PC-9 (cell line): Measurements from ENCODE around the gene TMUB2. TPM values are rescaled to one million over a fixed set of nuclear protein-coding genes. Genes with fewer than 3 reads are reported as not detected.

Source experiments
- BruUV-seq: library from RNA; stranded (reverse); fragments of 400-500 nt; replicated peaks from 2 replicates; lab custom pipeline; 2021; lab: Mats Ljungman, UMichigan
- CTCF ChIA-PET: fragments of 300-600 bp; sonication (Branson Sonifier 250); formaldehyde crosslinking; loops from one replicate; lab custom pipeline; 2022; ENCODE audit warnings: antibody characterized with exemption; lab: Charles Lee
- POLR2A ChIA-PET: fragments of 300-600 bp; sonication (Branson Sonifier 250); formaldehyde crosslinking; loops from one replicate; lab custom pipeline; 2022; ENCODE audit warnings: antibody characterized with exemption; ENCODE audit not compliant: unreplicated experiment; lab: Charles Lee
- DNase-seq, 2 experiments: peaks; one replicate each; pipeline versions ENCODE4 v3.0.0 to v3.0.0-alpha.2; 2015 to 2022; ENCODE audit warnings: mixed read lengths in 1 of 2
- H2AFZ ChIP-seq: fragments of 200-600 bp; sonication (generic); 2 replicates; pipeline ENCODE4 v1.8.1; 2017; ENCODE audit warnings: antibody characterized with exemption
- H3F3A ChIP-seq: fragments of 200-600 bp; sonication (generic); 2 replicates; pipeline ENCODE4 v1.8.1; 2017; ENCODE audit warnings: antibody characterized with exemption, mild to moderate bottlenecking, low read depth; ENCODE audit not compliant: insufficient read depth
- H3K27ac ChIP-seq: fragments of 200-600 bp; sonication (generic); 2 replicates; pipeline ENCODE4 v1.6.1; 2016; ENCODE audit warnings: mixed run types
- H3K27me3 ChIP-seq: fragments of 200-600 bp; sonication (generic); 2 replicates; pipeline ENCODE4 v1.6.1; 2016; ENCODE audit warnings: low read depth, mixed run types; ENCODE audit not compliant: insufficient read depth
- H3K36me3 ChIP-seq: fragments of 200-600 bp; sonication (generic); 2 replicates; pipeline ENCODE4 v1.6.1; 2016; ENCODE audit warnings: low read depth, mixed run types
- H3K4me1 ChIP-seq: fragments of 200-600 bp; sonication (generic); replicated peaks from 2 replicates; pipeline ENCODE4 v1.6.1; 2016; ENCODE audit warnings: mixed run types; ENCODE audit not compliant: insufficient read depth
- H3K4me2 ChIP-seq: fragments of 200-600 bp; sonication (generic); 2 replicates; pipeline ENCODE4 v1.6.1; 2017; ENCODE audit warnings: mixed run types
- H3K4me3 ChIP-seq: fragments of 200-600 bp; sonication (generic); 2 replicates; pipeline ENCODE4 v1.6.1; 2016; ENCODE audit warnings: mixed run types
- H3K79me2 ChIP-seq: fragments of 200-600 bp; sonication (generic); 2 replicates; pipeline ENCODE4 v1.6.1; 2017; ENCODE audit warnings: low read depth, mixed run types
- H3K9me2 ChIP-seq: fragments of 200-600 bp; sonication (generic); 2 replicates; pipeline ENCODE4 v1.8.1; 2017; ENCODE audit warnings: mild to moderate bottlenecking; ENCODE audit not compliant: insufficient read depth
- H3K9me3 ChIP-seq: fragments of 200-600 bp; sonication (generic); 2 replicates; pipeline ENCODE4 v1.8.1; 2016; ENCODE audit warnings: low read depth; ENCODE audit not compliant: insufficient read depth
- H4K20me1 ChIP-seq: fragments of 200-600 bp; sonication (generic); 2 replicates; pipeline ENCODE4 v1.8.1; 2017; ENCODE audit not compliant: insufficient read depth
- EZH2 ChIP-seq: fragments of 200-600 bp; sonication (generic); IDR thresholded peaks from 2 replicates; pipeline ENCODE4 v1.8.0; 2017; ENCODE audit warnings: antibody characterized with exemption, low read depth
- intact Hi-C: fragments of 100-400 bp; cut with micrococcal nuclease; formaldehyde crosslinking; loops from one replicate; pipeline ENCODE4 v1.10.0; 2022; ENCODE audit not compliant: unreplicated experiment
- total RNA-seq: library from RNA; stranded (reverse); gene quantifications from 2 replicates; pipeline ENCODE4 v1.2.3, GENCODE V29; 2021
- TF ChIP-seq, protein P1 (sequence below): fragments of 200-600 bp; sonication (generic); conservative IDR thresholded peaks from 2 replicates; pipeline ENCODE4 v1.6.1; 2017; ENCODE audit warnings: mixed run types, antibody characterized with exemption, mild to moderate bottlenecking, moderate library complexity

TMUB2 gene
- total RNA-seq, 1 experiment from 2014 or later: 45.5 TPM

DNA sequence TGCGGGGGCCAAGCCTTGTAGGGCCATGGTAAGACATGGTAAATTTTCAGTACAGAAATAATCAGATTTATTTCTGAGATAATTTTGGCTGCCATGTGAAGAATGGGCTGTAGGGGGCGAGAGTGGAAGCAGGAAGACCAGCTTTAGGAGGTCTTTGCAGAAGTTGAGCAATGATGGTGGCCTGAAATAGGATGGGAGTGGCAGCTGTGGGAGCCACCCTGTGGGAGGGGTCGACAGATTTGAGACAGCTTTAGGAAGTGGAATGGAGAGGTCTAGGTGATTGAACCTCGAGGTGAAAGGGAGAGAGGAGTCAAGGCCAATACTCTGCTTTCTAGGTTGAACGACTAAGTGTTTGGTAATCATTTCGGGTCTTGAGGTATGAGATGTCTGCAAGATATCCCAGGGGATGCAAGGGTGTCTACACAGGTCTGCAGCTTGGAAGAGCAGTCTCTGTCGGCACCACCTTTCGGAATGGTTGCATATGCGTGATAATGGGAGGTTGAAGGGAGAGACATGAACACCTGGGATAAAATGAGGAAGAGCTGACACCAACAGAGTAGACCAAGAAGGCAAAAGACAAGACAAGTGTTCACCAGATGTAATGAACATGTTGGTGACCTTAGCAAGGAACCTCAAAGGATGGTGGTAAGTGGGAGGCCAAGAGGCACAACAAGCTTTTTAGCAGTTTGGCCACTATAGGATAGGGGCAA lies 17.1 kb downstream of the TMUB2 start:
- H3F3A ChIP-seq: peaks cover 57% of the 10 kb centered on the region
- H3K79me2 ChIP-seq: peaks cover 14% of the 10 kb centered on the region
- no peak overlapping the region for H3K4me2 ChIP-seq
- no peak overlapping the region for H3K4me3 ChIP-seq
- no peaks in the 10 kb centered on the region for H3K9me2 ChIP-seq
- no peaks in the 10 kb centered on the region for H3K27me3 ChIP-seq
- H3K36me3 ChIP-seq: no peaks in the 10 kb centered on the region
- intact Hi-C loops: no loop called here
- DNase-seq: peak in 1 of 2 experiments; percentile 50
- no peaks in the 10 kb centered on the region for H3K9me3 ChIP-seq
- ChIA-PET CTCF (interaction anchor here (0.6 kb wide), 2 partner anchors 18 to 21 kb away, joined by 3 to 10 read pairs; no protein-coding TSS in a partner anchor), POLR2A (no interaction called here)
- H3K27ac ChIP-seq: no peak overlapping the region
- H2AFZ ChIP-seq: no peak overlapping the region
- no peak for TF ChIP-seq EZH2
- TF ChIP-seq, protein P1, sequence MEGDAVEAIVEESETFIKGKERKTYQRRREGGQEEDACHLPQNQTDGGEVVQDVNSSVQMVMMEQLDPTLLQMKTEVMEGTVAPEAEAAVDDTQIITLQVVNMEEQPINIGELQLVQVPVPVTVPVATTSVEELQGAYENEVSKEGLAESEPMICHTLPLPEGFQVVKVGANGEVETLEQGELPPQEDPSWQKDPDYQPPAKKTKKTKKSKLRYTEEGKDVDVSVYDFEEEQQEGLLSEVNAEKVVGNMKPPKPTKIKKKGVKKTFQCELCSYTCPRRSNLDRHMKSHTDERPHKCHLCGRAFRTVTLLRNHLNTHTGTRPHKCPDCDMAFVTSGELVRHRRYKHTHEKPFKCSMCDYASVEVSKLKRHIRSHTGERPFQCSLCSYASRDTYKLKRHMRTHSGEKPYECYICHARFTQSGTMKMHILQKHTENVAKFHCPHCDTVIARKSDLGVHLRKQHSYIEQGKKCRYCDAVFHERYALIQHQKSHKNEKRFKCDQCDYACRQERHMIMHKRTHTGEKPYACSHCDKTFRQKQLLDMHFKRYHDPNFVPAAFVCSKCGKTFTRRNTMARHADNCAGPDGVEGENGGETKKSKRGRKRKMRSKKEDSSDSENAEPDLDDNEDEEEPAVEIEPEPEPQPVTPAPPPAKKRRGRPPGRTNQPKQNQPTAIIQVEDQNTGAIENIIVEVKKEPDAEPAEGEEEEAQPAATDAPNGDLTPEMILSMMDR: peak; percentile 88
- peaks cover 38% of the 10 kb centered on the region for H3K4me1 ChIP-seq
- H4K20me1 ChIP-seq: no peaks in the 10 kb centered on the region
- BruUV-seq: no TSS peak

DNA sequence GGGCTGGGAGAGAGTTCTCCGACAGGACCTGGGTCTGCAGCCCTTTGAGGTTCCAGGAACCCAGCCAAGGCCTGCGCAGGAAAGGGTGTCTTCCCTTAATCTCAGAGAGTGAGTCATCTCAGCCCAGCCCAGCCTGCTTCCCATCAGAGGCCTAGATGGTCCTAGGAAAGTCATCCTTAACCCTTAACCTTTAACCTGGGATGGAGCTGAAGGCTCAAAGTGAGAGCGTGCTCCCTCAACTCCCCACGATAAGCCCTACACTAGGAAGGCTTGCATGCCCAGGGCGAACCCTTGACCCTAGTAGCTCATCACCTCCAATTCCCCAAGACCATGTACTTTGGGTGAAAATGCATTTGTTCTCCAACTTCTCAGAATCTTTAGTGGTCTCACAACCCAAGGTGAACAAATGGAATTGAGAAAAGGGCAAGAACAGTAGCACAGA lies 17.7 kb downstream of the TMUB2 start:
- H3K27me3 ChIP-seq: no peaks in the 10 kb centered on the region
- BruUV-seq: no TSS peak
- no peak for DNase-seq
- ChIA-PET CTCF (interaction anchor here (0.6 kb wide), 2 partner anchors 17 to 20 kb away, joined by 3 to 10 read pairs; no protein-coding TSS in a partner anchor), POLR2A (no interaction called here)
- no peak overlapping the region for H3K4me2 ChIP-seq
- TF ChIP-seq, protein P1: no peak
- TF ChIP-seq EZH2: no peak
- peaks cover 4% of the 10 kb centered on the region; the same call in 1 of the 2 replicates for H3K36me3 ChIP-seq
- H3F3A ChIP-seq: peaks cover 63% of the 10 kb centered on the region
- peak overlapping the region; percentile 22; the same call in 1 of the 2 replicates for H3K27ac ChIP-seq
- H3K4me1 ChIP-seq: peaks cover 44% of the 10 kb centered on the region
- no peaks in the 10 kb centered on the region for H4K20me1 ChIP-seq
- no peak overlapping the region for H3K4me3 ChIP-seq
- intact Hi-C loops: no loop called here
- no peaks in the 10 kb centered on the region for H3K9me3 ChIP-seq
- H3K79me2 ChIP-seq: peaks cover 12% of the 10 kb centered on the region; the same call in 1 of the 2 replicates
- H3K9me2 ChIP-seq: no peaks in the 10 kb centered on the region
- H2AFZ ChIP-seq: no peak overlapping the region

DNA sequence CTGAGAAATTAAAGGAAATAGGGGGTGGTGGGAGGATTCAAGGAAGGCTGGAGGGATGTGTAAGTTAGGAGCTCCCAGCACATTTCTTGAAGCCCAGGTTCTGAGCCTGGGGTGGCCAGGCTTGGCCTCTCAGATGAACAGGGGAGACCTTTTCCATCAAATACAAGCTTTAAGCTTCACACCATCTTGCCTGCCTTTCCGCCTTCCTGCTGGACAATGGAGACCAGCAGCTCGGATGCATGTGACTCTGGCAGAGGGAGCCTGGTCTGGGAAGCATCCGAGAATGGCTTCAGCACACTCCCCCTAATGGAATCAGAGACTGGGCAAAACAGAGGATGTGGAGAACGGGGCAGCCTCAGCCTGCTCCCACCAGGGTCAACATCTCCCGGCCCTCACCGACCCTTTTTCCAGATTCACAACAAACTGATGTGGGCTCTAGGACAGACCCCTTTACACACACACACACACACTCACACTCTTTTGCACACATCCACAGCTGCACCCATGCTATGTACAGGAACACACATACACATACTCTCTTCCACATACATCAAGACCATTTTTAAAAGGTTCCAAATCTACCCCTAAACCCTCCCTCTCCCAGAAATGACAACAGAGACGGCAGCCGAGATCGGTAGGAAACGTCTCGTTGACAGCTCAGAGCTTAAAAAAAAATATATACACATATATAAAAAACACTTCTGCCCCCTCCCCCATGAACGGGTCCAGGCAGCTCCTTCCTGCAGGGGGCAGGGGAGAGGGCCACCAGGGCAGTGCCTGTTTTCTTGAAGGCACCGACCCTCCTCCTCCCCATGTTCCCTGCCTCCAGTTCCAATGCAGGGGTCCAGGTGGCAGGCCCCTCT lies 19.4 kb downstream of the TMUB2 start:
- Histone ChIP-seq H3F3A (peaks cover 66% of the 10 kb centered on the region), H2AFZ (no peak overlapping the region), H3K36me3 (peaks cover 14% of the 10 kb centered on the region; the same call in 1 of the 2 replicates), H3K9me3 (no peaks in the 10 kb centered on the region), H4K20me1 (no peaks in the 10 kb centered on the region), H3K9me2 (no peaks in the 10 kb centered on the region), H3K4me1 (peaks cover 42% of the 10 kb centered on the region), H3K4me2 (no peak overlapping the region), H3K27me3 (no peaks in the 10 kb centered on the region), H3K27ac (no peak overlapping the region), H3K4me3 (no peak overlapping the region), H3K79me2 (peaks cover 6% of the 10 kb centered on the region; the same call in 1 of the 2 replicates)
- TF ChIP-seq, protein P1: no peak
- TF ChIP-seq EZH2: no peak
- no peak for DNase-seq
- BruUV-seq: no TSS peak
- ChIA-PET POLR2A (interaction anchor here (0.5 kb wide), 1 partner anchor 92 kb away, joined by 3 read pairs; no protein-coding TSS in a partner anchor), CTCF (interaction anchor here (0.5 kb wide), 1 partner anchor 59 kb away, joined by 3 read pairs; no protein-coding TSS in a partner anchor)
- intact Hi-C loops: no loop called here
